ENCODE data around the gene PLXNA4. TPM values are rescaled to one million over a fixed set of nuclear protein-coding genes. Genes with fewer than 3 reads are reported as not detected.

The PLXNA4 gene
- total RNA-seq (2021): 0.11 and 0.37 TPM in 2 replicates
- Bru-seq, nascent RNA: percentile 10 among the genes with signal in this experiment
- percentile 10 among the genes with signal in this experiment for BruChase-seq, experiment 1, labeled RNA remaining after a 2-hour chase
- BruChase-seq, experiment 2, labeled RNA remaining after a 6-hour chase: percentile 9 among the genes with signal in this experiment
- long read RNA-seq: 0 reads

- ChIA-PET POLR2A (ENCODE audit: low non-redundant PET) (no interaction called here), CTCF (no interaction called here)
- BruUV-seq (replicated peaks): no TSS peak
- no peak within 1 kb of the TSS for H3K27ac ChIP-seq (ENCODE audit: low read depth, low read length, poor library complexity, severe bottlenecking)
- peaks cover 16% of the 10 kb centered on the region for H3K4me1 ChIP-seq (ENCODE audit: insufficient read depth, low read length, poor library complexity, severe bottlenecking)
- intact Hi-C loops (cut with micrococcal nuclease; ENCODE audit: unreplicated experiment): loop anchor here (5.0 kb wide), 1 partner anchor 889 kb away; no protein-coding TSS in a partner anchor
- DNase-seq (ENCODE audit: low spot score): peak; percentile 14
- H3K27me3 ChIP-seq (replicated peaks; ENCODE audit: insufficient read depth, low read depth, low read length, poor library complexity): peaks cover 80% of the 10 kb centered on the region
- peak within 1 kb of the TSS; percentile 39 for H3K4me3 ChIP-seq (ENCODE audit: low read depth, low read length, poor library complexity, severe bottlenecking)
- no peaks in the 10 kb centered on the region for H3K36me3 ChIP-seq (ENCODE audit: insufficient read depth, low read length, poor library complexity, severe bottlenecking)
- TF ChIP-seq EZH2 (IDR thresholded peaks at IDR 0.05; ENCODE audit: borderline replicate concordance, low read depth, low read length, poor library complexity, severe bottlenecking): peak; percentile 94
- TF ChIP-seq CTCF (conservative IDR thresholded peaks at IDR 0.05; ENCODE audit: low read depth, low read length): no peak; the same call in 1 of the 2 replicates
- no peaks in the 10 kb centered on the region for H3K9me3 ChIP-seq (ENCODE audit: low read depth, low read length, poor library complexity, severe bottlenecking)
These were observed at the start of gene PLXNA4 for GRCh38 chr7:132575982-132576720. Gene PLXNA4 (minus strand): TSS chr7:132576470. CDS start chr7:132508693, 67,777 bp downstream.

GRCh38 chr7:132625651-132626050 is 49.4 kb upstream of the PLXNA4 start:
- no TSS peak for BruUV-seq (replicated peaks)

GRCh38 chr7:132622081-132622480 is 45.8 kb upstream of the PLXNA4 start:
- POLR2A ChIA-PET (ENCODE audit: low non-redundant PET): no interaction called here
- BruUV-seq (replicated peaks): no TSS peak
- H3K9me3 ChIP-seq (ENCODE audit: low read depth, low read length, poor library complexity, severe bottlenecking): no peaks in the 10 kb centered on the region
- H3K4me3 ChIP-seq (ENCODE audit: low read depth, low read length, poor library complexity, severe bottlenecking): no peak overlapping the region
- intact Hi-C loops (cut with micrococcal nuclease; ENCODE audit: unreplicated experiment): no loop called here
- no peaks in the 10 kb centered on the region for H3K4me1 ChIP-seq (ENCODE audit: insufficient read depth, low read length, poor library complexity, severe bottlenecking)
- H3K27me3 ChIP-seq (replicated peaks; ENCODE audit: insufficient read depth, low read depth, low read length, poor library complexity): no peaks in the 10 kb centered on the region
- no peaks in the 10 kb centered on the region for H3K36me3 ChIP-seq (ENCODE audit: insufficient read depth, low read length, poor library complexity, severe bottlenecking)
- no peak for TF ChIP-seq CTCF (conservative IDR thresholded peaks at IDR 0.05; ENCODE audit: low read depth, low read length)
- TF ChIP-seq EZH2 (IDR thresholded peaks at IDR 0.05; ENCODE audit: borderline replicate concordance, low read depth, low read length, poor library complexity, severe bottlenecking): no peak
- H3K27ac ChIP-seq (ENCODE audit: low read depth, low read length, poor library complexity, severe bottlenecking): no peak overlapping the region
- no peak for DNase-seq (ENCODE audit: low spot score)
- CTCF ChIA-PET: no interaction called here

More at GRCh38 chr7:132625651-132626050, 49.4 kb upstream of the PLXNA4 start:
- ChIA-PET POLR2A (ENCODE audit: low non-redundant PET) (no interaction called here), CTCF (no interaction called here)
- no peak for TF ChIP-seq CTCF (conservative IDR thresholded peaks at IDR 0.05; ENCODE audit: low read depth, low read length)
- no peak for TF ChIP-seq EZH2 (IDR thresholded peaks at IDR 0.05; ENCODE audit: borderline replicate concordance, low read depth, low read length, poor library complexity, severe bottlenecking)
- Histone ChIP-seq H3K27me3 (replicated peaks; ENCODE audit: insufficient read depth, low read depth, low read length, poor library complexity) (no peaks in the 10 kb centered on the region), H3K36me3 (ENCODE audit: insufficient read depth, low read length, poor library complexity, severe bottlenecking) (no peaks in the 10 kb centered on the region), H3K27ac (ENCODE audit: low read depth, low read length, poor library complexity, severe bottlenecking) (no peak overlapping the region), H3K9me3 (ENCODE audit: low read depth, low read length, poor library complexity, severe bottlenecking) (no peaks in the 10 kb centered on the region), H3K4me1 (ENCODE audit: insufficient read depth, low read length, poor library complexity, severe bottlenecking) (no peaks in the 10 kb centered on the region), H3K4me3 (ENCODE audit: low read depth, low read length, poor library complexity, severe bottlenecking) (no peak overlapping the region)
- DNase-seq (ENCODE audit: low spot score): no peak
- intact Hi-C loops (cut with micrococcal nuclease; ENCODE audit: unreplicated experiment): no loop called here

Measured in A673 (cell line).